ENCODE measurements around the gene PAWR.

Gene PAWR

GRCh38 chr12:79690638-79691510 lies at the start of gene PAWR (continued):
- TF ChIP-seq ZNF561 (tag by site-specific recombination; IDR thresholded peaks at IDR 0.05; ENCODE audit: borderline replicate concordance) (0 out of 2 replicates have a peak, but pooled peaks have one; percentile 12), ZNF335 (tag by site-specific recombination; conservative IDR thresholded peaks at IDR 0.05) (peak; percentile 97), SCRT1 (tag by site-specific recombination; IDR thresholded peaks at IDR 0.05; ENCODE audit: borderline replicate concordance) (peak; percentile 90), ZBTB20 (tag by site-specific recombination; IDR thresholded peaks at IDR 0.05) (peak; percentile 91), ZNF660 (tag by site-specific recombination; IDR thresholded peaks at IDR 0.05) (peak; percentile 8), ZNF341 (tag by site-specific recombination; IDR thresholded peaks at IDR 0.05; ENCODE audit: low read depth) (peak; percentile 69), KLF8 (tag by site-specific recombination; IDR thresholded peaks at IDR 0.05) (peak; percentile 67; the same call in 1 of the 2 replicates), ZNF501 (tag by site-specific recombination; IDR thresholded peaks at IDR 0.05) (peak; percentile 89), SP2 (tag by site-specific recombination; IDR thresholded peaks at IDR 0.05) (peak; percentile 47), ZNF324 (tag by site-specific recombination; IDR thresholded peaks at IDR 0.05) (peak; percentile 67; the same call in 1 of the 2 replicates), ZNF692 (tag by site-specific recombination; IDR thresholded peaks at IDR 0.05) (0 out of 2 replicates have a peak, but pooled peaks have one; percentile 40), ZXDB (tag by site-specific recombination; IDR thresholded peaks at IDR 0.05) (peak; percentile 61), ZNF777 (tag by site-specific recombination; IDR thresholded peaks at IDR 0.05; ENCODE audit: borderline replicate concordance) (peak; percentile 52; the same call in 1 of the 2 replicates), PRDM1 (tag by site-specific recombination; IDR thresholded peaks at IDR 0.05) (peak; percentile 97), CTCF (tag by site-specific recombination; IDR thresholded peaks at IDR 0.05) (peak; percentile 63), GLI2 (tag by site-specific recombination; IDR thresholded peaks at IDR 0.05; ENCODE audit: borderline replicate concordance, low read depth) (no peak), SP7 (tag by site-specific recombination; IDR thresholded peaks at IDR 0.05) (peak; percentile 78), PRDM4 (tag by site-specific recombination; IDR thresholded peaks at IDR 0.05) (peak; percentile 35; the same call in 1 of the 2 replicates), ZFP3 (tag by site-specific recombination; IDR thresholded peaks at IDR 0.05; ENCODE audit: low read depth) (no peak), ZNF514 (tag by site-specific recombination; IDR thresholded peaks at IDR 0.05) (no peak), KLF7 (tag by site-specific recombination; IDR thresholded peaks at IDR 0.05; ENCODE audit: borderline replicate concordance) (peak; percentile 15; the same call in 1 of the 2 replicates), ZBTB26 (tag by site-specific recombination; optimal IDR thresholded peaks at IDR 0.05) (peak; percentile 86), KLF1 (tag by site-specific recombination; IDR thresholded peaks at IDR 0.05) (no peak; the same call in 1 of the 2 replicates), ZNF26 (tag by site-specific recombination; IDR thresholded peaks at IDR 0.05) (no peak), ZBTB7A (tag by site-specific recombination; IDR thresholded peaks at IDR 0.05; ENCODE audit: low read depth) (no peak), SCRT2 (tag by site-specific recombination; IDR thresholded peaks at IDR 0.05) (peak; percentile 97), ZSCAN23 (tag by site-specific recombination; IDR thresholded peaks at IDR 0.05) (peak; percentile 16; the same call in 1 of the 2 replicates), ZFP37 (tag by site-specific recombination; IDR thresholded peaks at IDR 0.05) (peak; percentile 18), KLF16 (tag by site-specific recombination; IDR thresholded peaks at IDR 0.05) (peak; percentile 37)
- TF ChIP-seq, protein P1, sequence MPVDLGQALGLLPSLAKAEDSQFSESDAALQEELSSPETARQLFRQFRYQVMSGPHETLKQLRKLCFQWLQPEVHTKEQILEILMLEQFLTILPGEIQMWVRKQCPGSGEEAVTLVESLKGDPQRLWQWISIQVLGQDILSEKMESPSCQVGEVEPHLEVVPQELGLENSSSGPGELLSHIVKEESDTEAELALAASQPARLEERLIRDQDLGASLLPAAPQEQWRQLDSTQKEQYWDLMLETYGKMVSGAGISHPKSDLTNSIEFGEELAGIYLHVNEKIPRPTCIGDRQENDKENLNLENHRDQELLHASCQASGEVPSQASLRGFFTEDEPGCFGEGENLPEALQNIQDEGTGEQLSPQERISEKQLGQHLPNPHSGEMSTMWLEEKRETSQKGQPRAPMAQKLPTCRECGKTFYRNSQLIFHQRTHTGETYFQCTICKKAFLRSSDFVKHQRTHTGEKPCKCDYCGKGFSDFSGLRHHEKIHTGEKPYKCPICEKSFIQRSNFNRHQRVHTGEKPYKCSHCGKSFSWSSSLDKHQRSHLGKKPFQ (tag by site-specific recombination; IDR thresholded peaks at IDR 0.05), result no peak
